HepG2 (cell line): ENCODE data around the gene FGGY. TPM values are rescaled to one million over a fixed set of nuclear protein-coding genes. Genes with fewer than 3 reads are reported as not detected.

Source experiments
- ATAC-seq: fragments of 200-7000 bp; cut with Tn5 transposase; 3 replicates; pipeline ENCODE4 v1.9.1; 2020; ENCODE audit warnings: mild to moderate bottlenecking, moderate library complexity
- BruUV-seq: library from RNA; stranded (reverse); fragments of 400-500 nt; replicated peaks from 2 replicates; lab custom pipeline; 2021; lab: Mats Ljungman, UMichigan
- CTCF ChIA-PET: fragments of 300-600 bp; formaldehyde crosslinking; extraction: SDS; loops from one replicate; lab custom pipeline; 2021; ENCODE audit warnings: low total read pairs, inconsistent platforms, low intra/inter-chr PET ratio; lab: Yijun Ruan, JAX
- POLR2A ChIA-PET: fragments of 350-600 bp; sonication (Branson Sonifier 250); formaldehyde crosslinking; loops from one replicate; lab custom pipeline; 2020; ENCODE audit warnings: antibody characterized with exemption, inconsistent platforms; lab: Yijun Ruan, JAX
- DNase-seq: peaks from one replicate; pipeline ENCODE4 v3.0.0-alpha.2; 2015; ENCODE audit warnings: low spot score
- FAIRE-seq: peaks from 3 replicates; lab custom pipeline; 2011; peaks lifted over from hg19 to GRCh38; lab: Jason Lieb, UNC
- H2AFZ ChIP-seq: one replicate; pipeline ENCODE4 v1.6.1; 2011; ENCODE audit warnings: low read length, inconsistent platforms
- H3K27ac ChIP-seq: fragments of 300-600 bp; 3 replicates; pipeline ENCODE4 v1.8.0; 2011; ENCODE audit warnings: mixed run types, mild to moderate bottlenecking, mixed read lengths, low read length, inconsistent platforms; ENCODE audit not compliant: insufficient read depth; ENCODE audit errors: extremely low read length
- H3K27me3 ChIP-seq, 2 experiments: fragments of 200-600 bp in 1 of 2; 2 replicates in 1 of 2; 3 replicates in 1 of 2; pipeline versions ENCODE4 v1.6.0 to v1.8.0; 2011; ENCODE audit warnings: low read length in 2 of 2, mild to moderate bottlenecking in 2 of 2, moderate library complexity in 2 of 2, inconsistent platforms in 1 of 2; ENCODE audit not compliant: insufficient read depth in 2 of 2, control insufficient read depth in 1 of 2
- H3K36me3 ChIP-seq, 2 experiments: fragments of 200-600 bp in 1 of 2; replicated peaks in 1 of 2; 2 replicates in 1 of 2; 3 replicates in 1 of 2; pipeline versions ENCODE4 v1.5.1 to v1.8.0; 2011; ENCODE audit warnings: low read length in 2 of 2, inconsistent platforms in 1 of 2; ENCODE audit not compliant: insufficient read depth in 2 of 2, control insufficient read depth in 1 of 2
- H3K4me1 ChIP-seq: 2 replicates; pipeline ENCODE4 v1.5.1; 2012; ENCODE audit warnings: low read length, inconsistent platforms; ENCODE audit not compliant: insufficient read depth
- H3K4me2 ChIP-seq: 2 replicates; pipeline ENCODE4 v1.6.0; 2011; ENCODE audit warnings: low read depth, low read length, inconsistent platforms
- H3K4me3 ChIP-seq, 3 experiments: fragments of 200-600 bp in 1 of 3; sonication (generic), shearing (Covaris generic) in 1 of 3; replicated peaks in 1 of 3; 2 replicates each; pipeline ENCODE4 v1.5.1; 2011 to 2016; ENCODE audit warnings: low read length in 3 of 3, inconsistent platforms in 2 of 3, low read depth in 2 of 3, mild to moderate bottlenecking in 2 of 3, control low read depth in 1 of 3, mixed read lengths in 1 of 3; ENCODE audit not compliant: insufficient read depth in 1 of 3
- H3K79me2 ChIP-seq: one replicate; pipeline ENCODE4 v1.6.1; 2011; ENCODE audit warnings: low read length, inconsistent platforms; ENCODE audit not compliant: insufficient read depth
- H3K9ac ChIP-seq: 2 replicates; pipeline ENCODE4 v1.6.0; 2011; ENCODE audit warnings: mild to moderate bottlenecking, low read depth, low read length, inconsistent platforms; ENCODE audit not compliant: insufficient read depth
- H3K9me3 ChIP-seq: 2 replicates; pipeline ENCODE4 v1.5.1; 2012; ENCODE audit warnings: mild to moderate bottlenecking, low read length
- H4K20me1 ChIP-seq: 2 replicates; pipeline ENCODE4 v1.6.0; 2011; ENCODE audit warnings: inconsistent platforms, mild to moderate bottlenecking, low read length, moderate library complexity; ENCODE audit not compliant: insufficient read depth
- AGO2 ChIP-seq: fragments of 200-400 bp; formaldehyde crosslinking; optimal IDR thresholded peaks from 2 replicates; pipeline ENCODE3; 2017; ENCODE audit warnings: mild to moderate bottlenecking, low read depth, low read length, moderate library complexity
- ARID2 ChIP-seq: sonication (generic); formaldehyde crosslinking; IDR thresholded peaks from 2 replicates; pipeline ENCODE4 v1.8.1; 2022; ENCODE audit warnings: mild to moderate bottlenecking, missing genetic modification reagents, borderline replicate concordance
- GATA4 ChIP-seq: sonication (generic); IDR thresholded peaks from 2 replicates; pipeline ENCODE4 v1.6.1; 2016; ENCODE audit warnings: antibody characterized with exemption, low read depth, borderline replicate concordance
- HNF4A ChIP-seq: sonication (generic); formaldehyde crosslinking; IDR thresholded peaks from 2 replicates; pipeline ENCODE4 v1.4.0; 2020; ENCODE audit warnings: missing genetic modification reagents
- HNRNPH1 ChIP-seq: fragments of 200-400 bp; formaldehyde crosslinking; optimal IDR thresholded peaks from 2 replicates; pipeline ENCODE3; 2017; ENCODE audit warnings: mild to moderate bottlenecking, low read depth, low read length
- MIXL1 ChIP-seq: IDR thresholded peaks from 2 replicates; pipeline ENCODE4 v1.6.1; 2016
- NFE2 ChIP-seq: sonication (generic); formaldehyde crosslinking; IDR thresholded peaks from 2 replicates; pipeline ENCODE4 v1.4.0; 2020; ENCODE audit warnings: missing genetic modification reagents
- NFE2L1 ChIP-seq: sonication (generic); formaldehyde crosslinking; IDR thresholded peaks from 2 replicates; pipeline ENCODE4 v1.4.0; 2020; ENCODE audit warnings: missing genetic modification reagents, mild to moderate bottlenecking, borderline replicate concordance
- PHB2 ChIP-seq: fragments of 450-650 bp; IDR thresholded peaks from 2 replicates; pipeline ENCODE4 v1.6.1; 2018; ENCODE audit not compliant: partially characterized antibody
- RBAK ChIP-seq: sonication (generic); formaldehyde crosslinking; IDR thresholded peaks from 2 replicates; pipeline ENCODE4 v1.5.1; 2020; ENCODE audit warnings: mild to moderate bottlenecking, missing genetic modification reagents
- RBM39 ChIP-seq: fragments of 200-400 bp; formaldehyde crosslinking; IDR thresholded peaks from one replicate; pipeline ENCODE4 v1.6.1; 2018; ENCODE audit warnings: antibody characterized with exemption, mild to moderate bottlenecking, low read depth, low read length; ENCODE audit not compliant: poor library complexity, severe bottlenecking
- SPEN ChIP-seq: sonication (generic); formaldehyde crosslinking; IDR thresholded peaks from 2 replicates; pipeline ENCODE4 v1.5.1; 2020; ENCODE audit warnings: low read depth, mild to moderate bottlenecking, missing genetic modification reagents
- TOE1 ChIP-seq: sonication (generic); formaldehyde crosslinking; IDR thresholded peaks from 2 replicates; pipeline ENCODE4 v1.4.0; 2020; ENCODE audit warnings: mild to moderate bottlenecking, missing genetic modification reagents
- ZC3H13 ChIP-seq: sonication (generic); formaldehyde crosslinking; IDR thresholded peaks from 2 replicates; pipeline ENCODE4 v1.8.1; 2023; ENCODE audit warnings: mild to moderate bottlenecking, missing genetic modification reagents, moderate library complexity
- ZNF136 ChIP-seq: sonication (generic); formaldehyde crosslinking; IDR thresholded peaks from 2 replicates; pipeline ENCODE4 v1.8.1; 2022; ENCODE audit warnings: low read depth, mild to moderate bottlenecking, moderate library complexity, missing genetic modification reagents
- ZNF577 ChIP-seq: sonication (generic); formaldehyde crosslinking; IDR thresholded peaks from 2 replicates; pipeline ENCODE4 v1.4.0; 2020; ENCODE audit warnings: mild to moderate bottlenecking, low read depth, missing genetic modification reagents, borderline replicate concordance
- WGBS: methylation state at CpG from one replicate; pipeline ENCODE4 v1.1.6; 2017; ENCODE audit warnings: low lambda C conversion rate; 5-methylcytosine and 5-hydroxymethylcytosine counted together
- in situ Hi-C: cut with HindIII; loops from 2 replicates; pipeline ENCODE4 v1.10.0; 2017; ENCODE audit warnings: low pct_unique_long_range_greater_than_20kb; ENCODE audit not compliant: extremely low pct_ligation_motif_present
- intact Hi-C: fragments of 100-400 bp; cut with micrococcal nuclease; formaldehyde crosslinking; loops from one replicate; pipeline ENCODE4 v1.10.0; 2022; ENCODE audit not compliant: unreplicated experiment
- polyA plus RNA-seq, 8 experiments: library from polyadenylated mRNA; depleted of rRNA in 3 of 8; stranded (reverse) in 7 of 8; unstranded in 1 of 8; fragments of >200 nt; fragmentation: Illumina TruSeq in 4 of 8; extraction: Trizol in 4 of 8; gene quantifications; 2 replicates each; pipeline versions ENCODE4 v1.2.1 to v1.2.3, GENCODE V29; 2011 to 2016; ENCODE audit warnings: low read depth in 4 of 8, missing spikeins in 1 of 8, mixed read lengths in 1 of 8; ENCODE audit not compliant: insufficient read depth in 1 of 8
- total RNA-seq, 5 experiments: library from RNA; depleted of rRNA; stranded (reverse); fragments of >200 nt; fragmentation: Illumina TruSeq; extraction: Trizol; gene quantifications; 2 replicates each; pipeline ENCODE4 v1.2.3, GENCODE V29; 2016; ENCODE audit warnings: low read depth in 1 of 5
- TF ChIP-seq, protein P1 (sequence below): sonication (generic); formaldehyde crosslinking; IDR thresholded peaks from 2 replicates; pipeline ENCODE4 v1.4.0; 2020; ENCODE audit warnings: mild to moderate bottlenecking, missing genetic modification reagents

Gene FGGY
- total and polyA plus RNA-seq, 2 of the 13 experiments (the other 11 are each of a cell fraction or from before 2014, with no cell fraction given): 15.7 to 27.5 TPM

DNA sequence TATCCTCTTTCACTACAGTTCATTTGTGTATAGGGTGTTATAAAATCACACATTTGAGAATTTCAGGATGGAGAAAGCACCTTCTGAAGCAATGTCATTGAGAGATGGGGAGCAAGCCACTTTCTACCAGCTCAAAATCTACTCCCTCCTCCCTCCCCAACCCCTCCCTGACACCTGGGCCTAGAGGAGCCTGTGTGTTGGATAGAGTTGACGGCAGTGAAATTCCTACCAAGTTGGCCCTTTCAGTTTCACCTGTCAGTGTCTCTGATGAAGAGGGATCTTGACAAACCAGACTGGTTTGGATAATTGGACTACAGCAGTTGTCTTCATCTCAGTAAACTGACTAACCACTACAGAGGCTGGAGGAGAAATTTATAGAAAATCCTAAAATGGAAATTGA lies 392.8 kb downstream of the FGGY start (continued):
- TF ChIP-seq ZNF577 (CRISPR knock-in tag): no peak

DNA sequence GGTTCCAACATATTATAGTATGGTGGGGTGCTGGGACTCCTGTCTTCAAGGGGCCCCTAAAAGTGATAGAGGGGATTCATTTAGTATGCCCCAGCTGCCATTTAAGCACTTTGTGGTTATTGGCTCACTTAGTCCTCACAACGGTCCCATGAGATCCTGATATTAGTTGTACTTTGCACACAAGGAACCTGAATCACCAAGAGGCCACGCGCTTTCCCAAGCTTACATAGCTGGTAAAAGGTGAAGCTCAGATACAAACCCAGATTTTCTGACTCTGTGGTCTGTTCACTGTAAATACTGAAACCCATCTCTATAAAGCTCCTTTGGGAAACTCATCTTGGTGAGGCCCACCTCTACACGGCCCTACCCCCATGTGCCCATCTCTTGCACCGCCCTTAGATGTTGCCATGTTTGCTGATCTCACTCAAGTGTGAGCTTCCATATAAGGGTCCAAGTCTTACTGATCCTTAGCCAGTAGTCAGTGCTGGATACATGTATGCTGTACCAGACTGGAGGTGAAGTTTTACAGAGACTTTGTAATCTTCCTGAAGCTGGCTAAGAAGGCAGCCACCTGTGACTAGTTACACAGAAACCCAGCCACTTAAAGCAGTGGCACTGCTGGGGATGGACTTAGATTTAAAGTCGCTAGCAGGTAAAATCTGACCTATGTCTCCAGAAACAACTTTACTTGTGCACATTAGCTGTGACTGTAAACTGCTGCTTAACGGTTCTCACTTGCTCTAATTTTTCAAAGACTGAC lies 393.5 kb downstream of the FGGY start:
- WGBS: 91% methylated on average over 7 of the region's 7 CpGs
- Histone ChIP-seq H3K36me3 (no peaks in the 10 kb centered on the region), H3K4me1 (peaks cover 14% of the 10 kb centered on the region), H3K4me3 (no peak overlapping the region), H3K9me3 (no peaks in the 10 kb centered on the region), H3K27ac (no peak overlapping the region), H3K27me3 (no peaks in the 10 kb centered on the region), H3K9ac (no peak overlapping the region), H2AFZ (no peak overlapping the region), H3K79me2 (no peaks in the 10 kb centered on the region), H3K4me2 (no peak overlapping the region), H4K20me1 (no peaks in the 10 kb centered on the region)
- intact Hi-C loops: loop anchor here (10.0 kb wide), 1 partner anchor 906 kb away; the partner anchor contains the start of gene JUN
- ATAC-seq (no peak), DNase-seq (no peak), FAIRE-seq (no peak)
- in situ Hi-C loops: loop anchor here (10.0 kb wide), 1 partner anchor 396 kb away; the partner anchor contains the start of gene FGGY
- no TSS peak for BruUV-seq
- no peak for TF ChIP-seq ZC3H13
- TF ChIP-seq TOE1 (CRISPR knock-in tag): no peak
- no peak for TF ChIP-seq AGO2
- TF ChIP-seq RBAK (CRISPR knock-in tag): no peak
- POLR2A ChIA-PET: interaction anchor here (1.6 kb wide), 1 partner anchor 907 kb away, joined by 4 read pairs; the partner anchor contains the start of gene JUN
- CTCF ChIA-PET: no interaction called here

DNA sequence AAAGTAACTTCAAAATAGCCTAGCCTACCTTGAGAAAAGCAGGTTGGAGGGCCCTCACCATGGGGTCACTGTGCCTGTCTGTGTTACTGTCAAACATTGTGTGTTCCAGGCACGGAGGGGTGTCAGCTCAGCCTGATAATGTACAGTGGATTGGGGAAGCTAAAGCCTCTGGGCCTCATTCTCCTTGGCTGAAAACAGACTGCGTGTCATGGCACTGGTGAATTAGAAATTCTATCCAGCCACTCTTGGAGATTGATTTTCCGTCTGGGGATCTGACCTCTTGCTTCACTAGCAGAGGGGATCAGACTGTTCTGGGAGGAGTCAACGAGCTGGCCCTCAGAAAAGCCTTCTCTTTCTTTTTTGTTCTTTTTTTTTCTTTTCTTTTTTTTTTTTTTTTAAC lies 394.4 kb downstream of the FGGY start:
- ATAC-seq (no peak), FAIRE-seq (no peak), DNase-seq (no peak)
- Histone ChIP-seq H3K27ac (no peak overlapping the region), H3K9me3 (no peaks in the 10 kb centered on the region), H3K36me3 (no peaks in the 10 kb centered on the region), H3K79me2 (no peaks in the 10 kb centered on the region), H3K9ac (no peak overlapping the region), H3K4me1 (peaks cover 14% of the 10 kb centered on the region), H3K4me3 (no peak overlapping the region), H3K4me2 (no peak overlapping the region), H2AFZ (no peak overlapping the region), H3K27me3 (no peaks in the 10 kb centered on the region), H4K20me1 (no peaks in the 10 kb centered on the region)
- in situ Hi-C loops (loop anchor here (10.0 kb wide), 1 partner anchor 396 kb away; the partner anchor contains the start of gene FGGY), intact Hi-C loops (loop anchor here (10.0 kb wide), 1 partner anchor 906 kb away; the partner anchor contains the start of gene JUN)
- TF ChIP-seq ARID2 (CRISPR knock-in tag): no peak
- no peak for TF ChIP-seq RBM39
- no peak for TF ChIP-seq MIXL1
- TF ChIP-seq NFE2 (CRISPR knock-in tag): no peak
- TF ChIP-seq GATA4: no peak
- TF ChIP-seq PHB2: no peak
- no peak for TF ChIP-seq HNRNPH1
- no peak for TF ChIP-seq ZNF136 (CRISPR knock-in tag)
- TF ChIP-seq SPEN (CRISPR knock-in tag): no peak
- TF ChIP-seq HNF4A: no peak
- TF ChIP-seq, protein P1, sequence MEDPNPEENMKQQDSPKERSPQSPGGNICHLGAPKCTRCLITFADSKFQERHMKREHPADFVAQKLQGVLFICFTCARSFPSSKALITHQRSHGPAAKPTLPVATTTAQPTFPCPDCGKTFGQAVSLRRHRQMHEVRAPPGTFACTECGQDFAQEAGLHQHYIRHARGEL (CRISPR knock-in tag): no peak
- no peak for TF ChIP-seq NFE2L1 (CRISPR knock-in tag)
- ChIA-PET CTCF (no interaction called here), POLR2A (interaction anchor here (1.6 kb wide), 1 partner anchor 907 kb away, joined by 4 read pairs; the partner anchor contains the start of gene JUN)
- 79% methylated on average over 4 of the region's 4 CpGs for WGBS
- BruUV-seq: no TSS peak
